ENCODE data around the gene TSHZ2.
"Not testable (repeated sequence)": the region's sequence is repeated elsewhere in the genome, so short reads cannot be mapped to it uniquely, and the experiment has no call there.

Gene TSHZ2

DNA sequence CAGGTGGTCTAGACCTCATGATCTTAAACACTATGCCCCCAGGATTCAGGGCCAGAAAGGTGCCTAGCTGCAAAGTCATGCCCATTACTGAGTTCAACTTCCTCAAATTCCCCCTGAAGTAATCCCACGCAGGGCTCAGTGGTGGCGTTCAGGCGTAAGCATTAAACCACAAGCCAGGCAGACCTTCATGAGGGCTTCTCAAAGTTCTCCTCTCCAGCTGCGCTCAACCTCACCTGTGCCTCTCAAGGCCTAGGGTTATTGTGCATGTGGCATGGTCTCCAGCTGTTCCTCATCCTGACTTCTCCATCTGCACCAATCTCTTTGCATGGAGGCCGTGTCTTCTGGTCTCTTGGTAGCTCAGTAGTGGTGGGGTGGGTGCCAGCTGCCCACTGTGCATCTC, 113.6 kb downstream of the TSHZ2 start:
- DNase-seq (ENCODE audit: low spot score): no peak

DNA sequence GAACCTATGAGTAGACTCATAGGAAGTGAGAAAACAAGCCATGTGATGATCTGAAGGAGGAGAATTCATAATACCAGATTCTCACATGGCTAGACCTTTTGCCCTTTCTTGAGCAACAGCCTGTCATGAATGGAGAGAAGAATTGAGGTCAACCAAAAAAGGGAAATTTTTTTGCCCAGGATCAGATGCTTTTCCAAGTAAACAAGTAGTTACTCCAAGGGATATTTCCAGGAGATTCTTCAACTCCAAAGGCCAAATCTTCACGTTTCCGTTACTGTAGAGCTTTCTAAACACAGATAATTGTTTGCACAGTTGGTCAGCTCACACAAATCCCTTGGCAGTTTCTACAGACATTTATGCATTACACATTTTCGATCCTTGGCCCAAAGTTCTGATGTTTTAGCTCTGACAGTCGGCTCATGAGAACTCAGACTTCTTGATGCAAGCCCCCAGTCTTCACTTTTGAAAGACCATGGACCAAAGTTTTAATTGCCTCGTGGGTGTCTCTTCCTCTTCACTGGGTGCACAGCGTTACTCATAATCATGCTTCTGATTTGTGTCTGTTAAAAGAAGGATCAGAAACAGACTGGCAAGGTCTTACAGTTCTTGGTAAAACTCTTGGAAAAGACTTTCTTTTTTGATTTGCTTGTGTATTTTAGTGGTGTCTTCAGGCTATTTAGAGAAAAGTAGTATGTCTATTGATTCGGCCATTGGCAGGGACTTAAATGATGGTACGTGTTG, 115.0 kb downstream of the TSHZ2 start:
- DNase-seq (ENCODE audit: low spot score): no peak

DNA sequence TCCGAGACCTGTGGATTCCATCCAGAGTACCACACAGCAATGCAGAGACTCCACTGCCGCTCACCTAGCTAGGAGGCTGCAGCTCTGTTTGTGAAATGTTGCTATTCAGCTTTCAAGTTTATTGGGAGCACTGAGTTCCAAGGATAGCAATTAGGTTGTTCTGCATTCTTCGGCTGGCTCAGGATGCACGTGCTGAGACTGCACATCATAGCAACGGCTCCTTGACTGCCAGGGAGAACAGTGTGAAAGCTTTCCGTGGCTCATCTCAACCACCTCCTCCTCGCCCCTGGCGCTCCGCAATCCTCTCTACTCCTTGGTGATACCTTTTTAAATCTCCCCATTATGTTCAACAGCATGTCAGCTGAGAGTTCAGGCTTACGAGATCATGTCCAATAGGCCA, 116.6 kb downstream of the TSHZ2 start:
- no peak for DNase-seq (ENCODE audit: low spot score)

DNA sequence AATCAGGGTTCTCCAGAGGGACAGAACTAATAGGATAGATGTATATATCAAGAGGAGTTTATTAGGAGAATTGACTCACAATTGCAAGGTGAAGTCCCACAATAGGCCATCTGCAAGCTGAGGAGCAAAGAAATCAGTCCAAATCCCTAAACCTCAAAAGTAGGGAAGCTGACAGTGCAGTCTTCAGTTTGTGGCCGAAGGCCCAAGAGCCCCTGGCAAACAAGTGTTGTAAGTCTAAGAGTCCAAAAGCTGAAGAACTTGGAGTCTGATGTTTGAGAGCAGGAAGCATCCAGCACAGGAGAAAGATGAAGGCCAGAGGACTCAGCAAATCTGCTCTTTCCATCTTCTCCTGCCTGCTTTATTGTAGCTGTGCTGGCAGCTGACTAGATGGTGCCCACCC, 117.7 kb downstream of the TSHZ2 start:
- not testable (repeated sequence) for DNase-seq (ENCODE audit: low spot score)

DNA sequence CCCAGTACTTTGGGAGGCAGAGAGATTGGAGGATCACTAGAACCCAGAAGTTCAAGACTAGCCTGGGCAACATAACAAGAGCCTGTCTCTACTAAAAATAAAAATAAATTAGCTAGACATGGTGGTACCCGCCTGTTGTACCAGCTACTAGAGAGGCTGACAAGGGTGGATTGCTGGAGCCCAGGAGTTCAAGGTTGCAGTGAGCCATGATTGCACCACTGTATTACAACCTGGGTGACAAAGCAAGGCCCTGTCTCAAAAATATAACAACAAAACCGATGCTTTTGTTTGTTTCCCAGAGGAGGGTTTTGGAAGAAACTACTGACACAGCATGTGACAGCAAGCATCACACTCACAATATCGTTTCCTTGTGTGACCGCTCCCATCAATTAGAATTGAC, 119.6 kb downstream of the TSHZ2 start:
- DNase-seq (ENCODE audit: low spot score): no peak

DNA sequence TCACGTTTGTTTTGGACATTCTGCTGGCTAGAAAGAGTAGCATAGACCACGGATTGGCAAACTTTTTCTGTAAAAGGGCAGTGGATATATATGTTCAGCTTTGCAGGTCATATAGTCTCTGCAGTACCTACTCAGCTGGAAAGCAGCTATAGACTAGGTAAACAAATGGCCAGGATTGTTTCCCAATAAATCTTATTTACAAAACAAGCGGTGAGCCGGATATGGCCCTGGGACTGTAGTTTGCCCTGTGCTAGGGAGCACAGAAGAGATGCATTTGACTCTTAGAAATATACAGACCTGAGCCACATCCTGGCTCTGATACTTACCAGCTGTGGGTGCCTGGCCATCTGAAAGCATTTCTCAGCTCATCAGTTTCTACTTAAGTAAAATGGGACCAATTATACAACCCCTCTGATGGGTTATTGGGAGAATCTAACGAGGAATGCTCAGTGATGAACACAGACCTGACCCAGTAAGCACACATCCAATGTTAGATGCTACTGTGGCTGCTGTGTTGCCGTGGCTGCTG, 120.7 kb downstream of the TSHZ2 start:
- no peak for DNase-seq (ENCODE audit: low spot score)

DNA sequence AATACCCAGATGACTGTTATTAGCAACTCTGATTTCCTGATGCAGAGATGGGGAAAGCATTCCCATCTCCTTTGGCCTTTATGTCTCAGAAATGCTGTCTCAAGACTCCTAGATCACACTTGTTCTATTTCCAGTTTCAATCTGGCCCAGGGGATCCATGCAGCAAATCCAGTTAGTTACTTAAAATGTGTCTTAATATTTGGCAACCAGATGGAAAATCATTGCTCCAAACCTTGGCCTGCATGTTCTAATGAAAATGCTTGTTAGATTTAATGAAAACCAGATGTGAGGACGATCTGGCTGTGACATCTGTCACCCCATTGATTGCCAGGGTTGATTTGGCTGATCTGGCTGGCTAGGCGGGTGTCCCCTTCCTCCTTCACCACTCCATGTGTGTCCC, 125.2 kb downstream of the TSHZ2 start:
- DNase-seq (ENCODE audit: low spot score): no peak

DNA sequence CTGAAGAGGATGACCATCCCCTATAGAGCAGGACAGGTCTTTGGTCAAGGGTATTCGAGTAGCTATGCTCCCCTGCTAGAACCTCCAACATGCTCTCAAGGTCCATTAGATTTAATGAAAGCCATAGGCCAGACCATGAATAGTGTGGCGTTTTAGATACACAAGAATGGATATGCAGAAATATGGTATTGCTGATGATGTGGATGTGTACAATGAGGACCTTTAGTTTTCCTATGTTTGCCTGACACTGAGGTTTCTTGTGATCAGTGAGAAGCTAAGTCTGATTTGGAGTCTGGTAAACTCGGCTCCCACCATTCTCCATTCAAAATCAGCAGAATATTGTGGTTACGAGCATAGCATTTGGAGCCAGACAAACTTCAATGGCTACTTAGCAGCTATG, 125.6 kb downstream of the TSHZ2 start:
- DNase-seq (ENCODE audit: low spot score): no peak

DNA sequence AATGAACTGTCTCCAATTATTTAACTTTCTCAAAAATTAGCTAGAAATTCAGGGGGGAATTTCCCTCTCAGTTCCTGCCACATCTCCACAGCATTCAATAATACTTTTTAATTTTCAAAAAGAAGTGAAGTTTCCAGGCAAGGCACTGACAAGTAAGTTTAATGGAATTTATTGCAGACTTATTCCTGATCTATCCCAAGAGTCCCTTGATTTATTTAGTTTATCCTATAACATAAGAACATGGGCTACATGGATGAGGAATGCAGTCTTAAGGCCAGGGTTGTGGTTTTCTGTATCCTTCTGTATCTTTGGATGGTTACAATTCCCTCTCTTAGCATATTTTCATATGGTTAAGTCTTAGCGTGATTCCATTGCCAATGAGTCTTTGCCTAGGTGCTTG, 126.5 kb downstream of the TSHZ2 start:
- DNase-seq (ENCODE audit: low spot score): no peak

DNA sequence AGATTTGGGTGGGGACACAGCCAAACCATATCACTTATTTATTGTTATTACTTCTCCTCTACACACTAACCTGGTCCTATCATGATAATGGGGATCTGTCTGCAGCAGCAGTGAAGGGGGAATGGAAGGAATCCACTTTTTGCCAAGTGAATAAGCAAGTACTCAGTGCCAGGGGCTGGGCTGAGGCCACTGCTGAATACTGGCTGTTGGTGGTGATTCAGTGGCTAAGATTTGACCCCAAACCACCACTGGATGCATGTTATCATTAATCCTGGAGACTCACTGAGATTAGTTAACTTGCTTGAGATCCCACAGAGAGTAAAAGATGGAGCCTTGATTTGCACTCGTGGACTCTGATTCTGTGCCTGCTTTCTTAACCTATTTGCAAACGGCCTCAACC, 127.7 kb downstream of the TSHZ2 start:
- no peak for DNase-seq (ENCODE audit: low spot score)

DNA sequence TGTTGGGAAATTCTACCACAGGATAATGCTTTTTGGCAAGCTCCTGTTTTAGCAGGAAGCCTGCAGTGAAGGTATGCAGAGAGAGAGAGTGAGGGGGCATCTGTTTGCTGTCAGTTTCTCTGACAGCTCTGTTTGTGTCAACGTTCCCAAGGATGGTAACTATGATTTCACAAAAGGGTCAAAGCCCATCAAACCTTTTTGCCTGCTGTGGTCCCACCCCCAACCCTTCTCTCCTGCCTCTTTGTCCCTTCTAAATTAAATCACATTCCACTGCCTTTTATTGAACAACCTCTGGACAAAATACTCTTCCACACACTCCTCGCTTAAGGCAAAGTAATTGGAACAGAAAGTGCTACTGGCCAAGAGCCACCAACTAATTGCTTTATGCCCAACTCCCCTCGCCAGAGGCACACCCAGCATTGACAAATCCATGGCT, 128.3 kb downstream of the TSHZ2 start:
- no peak for DNase-seq (ENCODE audit: low spot score)

DNA sequence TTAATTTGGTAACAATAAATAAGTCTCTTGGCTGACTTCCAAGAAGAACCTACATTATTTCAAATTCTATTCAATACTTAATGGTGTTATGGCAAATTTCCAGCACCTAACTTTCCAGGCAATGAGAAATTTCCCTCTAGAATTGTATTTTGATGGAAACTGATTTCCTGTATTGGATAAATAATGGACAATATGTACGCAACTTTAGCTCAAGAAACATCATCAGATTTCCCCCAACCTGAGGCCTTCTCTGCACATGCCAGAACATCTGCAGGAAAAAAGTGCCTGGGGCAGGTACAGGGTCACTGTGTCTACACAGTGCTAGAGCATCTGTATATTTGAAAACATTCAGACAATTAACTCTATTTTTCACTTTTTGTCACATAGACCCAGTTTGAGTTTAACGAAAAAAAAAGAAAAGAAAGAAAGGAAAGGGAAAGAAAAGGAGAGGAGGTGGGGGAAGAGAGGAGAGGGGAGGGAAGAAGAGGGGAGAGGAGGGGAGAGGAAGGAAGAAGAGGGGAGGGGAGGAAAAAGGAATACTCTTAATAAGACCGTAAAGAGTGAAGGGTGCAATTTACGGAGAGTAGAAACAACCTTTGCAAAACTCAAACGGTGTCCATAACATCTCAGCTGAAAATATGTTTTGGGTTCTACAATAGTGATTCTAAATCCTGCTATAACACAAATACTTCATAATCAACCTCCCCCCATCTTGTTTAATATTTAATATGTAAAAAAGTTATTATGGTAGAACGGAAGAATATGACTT, 130.0 kb downstream of the TSHZ2 start:
- no peak for DNase-seq (ENCODE audit: low spot score)

DNA sequence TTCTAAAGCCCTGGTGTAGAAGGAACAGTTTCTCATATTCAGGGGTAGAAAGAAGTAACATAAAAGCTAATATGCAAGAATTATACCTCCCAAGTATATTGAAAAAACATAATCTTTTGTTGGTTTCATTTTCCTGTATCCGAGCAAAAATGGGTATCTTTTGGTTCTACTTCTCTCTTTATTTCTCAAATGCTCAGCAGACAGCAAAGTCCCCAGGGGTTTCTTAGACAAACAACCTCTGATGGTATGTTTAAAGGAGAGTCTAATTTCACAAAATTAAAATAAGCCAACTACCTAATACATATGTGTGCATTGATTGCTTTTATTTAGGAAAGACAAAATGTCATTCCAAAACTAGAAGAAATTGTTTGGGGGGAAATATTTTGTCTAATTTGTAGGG, 131.0 kb downstream of the TSHZ2 start:
- no peak for DNase-seq (ENCODE audit: low spot score)

DNA sequence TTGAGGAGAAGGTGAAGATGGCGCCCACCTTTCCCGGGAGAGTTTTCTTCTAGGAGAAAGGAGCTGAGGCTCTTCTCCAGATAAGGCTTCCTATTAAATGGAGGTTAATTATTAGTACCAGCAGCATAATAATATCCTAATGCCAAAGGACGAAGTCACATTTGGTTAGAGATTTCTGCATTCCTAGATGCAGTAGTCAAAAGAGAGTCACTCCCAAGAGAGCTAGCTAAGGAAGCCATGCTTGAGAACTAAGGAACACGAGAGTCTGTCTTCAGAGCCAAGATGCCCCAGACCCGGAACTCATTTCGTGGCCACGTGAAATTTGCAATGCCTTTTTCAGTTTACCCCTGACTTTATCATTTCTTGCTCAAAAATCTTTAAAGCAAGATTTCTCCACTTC, 132.7 kb downstream of the TSHZ2 start:
- no peak for DNase-seq (ENCODE audit: low spot score)

DNA sequence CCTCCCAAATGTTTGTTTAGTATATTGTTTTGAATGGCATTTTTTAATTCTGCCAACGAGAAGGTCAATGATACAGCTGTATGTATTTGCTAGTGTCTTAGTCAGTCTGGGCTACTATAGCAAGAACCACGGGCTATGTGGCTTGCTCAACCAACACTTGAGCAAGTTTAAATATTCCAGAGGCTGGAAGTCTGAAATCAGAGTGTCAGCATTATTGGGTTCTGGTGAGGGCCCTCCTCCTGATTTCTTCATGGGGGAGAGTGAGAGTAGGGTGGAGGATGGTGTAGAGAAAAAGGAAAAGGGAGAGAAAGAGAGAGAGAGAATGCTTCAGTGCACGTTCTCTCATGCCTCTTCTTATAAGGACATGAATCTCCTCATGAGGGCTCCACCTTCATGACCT, 144.6 kb downstream of the TSHZ2 start:
- no peak for DNase-seq (ENCODE audit: low spot score)

DNA sequence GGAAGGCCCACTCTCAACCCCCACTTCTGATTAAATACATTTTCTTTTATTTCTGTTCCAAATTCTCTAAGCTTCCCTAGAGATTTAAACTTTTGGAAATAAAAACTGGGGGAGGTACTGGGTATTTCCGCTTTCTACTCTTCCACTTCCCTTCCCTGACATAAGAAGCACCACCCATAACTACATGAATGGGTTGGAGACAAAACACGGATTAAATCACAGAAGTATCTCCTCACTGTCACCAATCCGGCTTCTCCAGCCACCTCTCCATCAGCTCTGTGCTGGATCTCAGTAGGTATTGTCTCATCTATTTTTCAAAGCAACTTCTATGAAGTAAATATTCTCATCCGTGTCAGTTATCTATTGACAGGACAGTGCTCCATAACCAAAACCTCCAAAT, 150.7 kb downstream of the TSHZ2 start:
- no peak for DNase-seq (ENCODE audit: low spot score)

DNA sequence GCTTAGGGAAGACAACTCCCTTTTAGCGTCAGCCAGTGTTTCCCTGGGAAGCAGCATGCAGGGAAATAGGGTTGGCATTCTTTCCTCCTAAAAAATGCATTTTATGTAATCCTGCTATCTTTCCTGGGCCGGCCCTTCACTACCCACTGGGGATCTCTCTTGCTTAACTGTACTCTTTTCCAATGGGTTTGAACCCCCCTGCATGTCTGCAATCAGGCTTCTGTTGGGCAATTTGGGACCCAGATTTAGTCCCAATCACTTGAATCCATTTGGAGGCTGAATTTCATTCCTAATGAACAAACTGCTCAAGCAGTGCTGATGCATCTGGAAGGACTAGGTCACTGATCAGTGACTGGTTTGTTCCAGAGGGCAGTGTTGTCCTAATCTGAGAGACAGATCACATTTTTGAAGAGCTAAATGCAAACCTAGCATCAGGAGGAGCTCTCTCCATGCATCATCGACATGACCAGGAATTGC, 152.0 kb downstream of the TSHZ2 start:
- DNase-seq (ENCODE audit: low spot score): no peak

DNA sequence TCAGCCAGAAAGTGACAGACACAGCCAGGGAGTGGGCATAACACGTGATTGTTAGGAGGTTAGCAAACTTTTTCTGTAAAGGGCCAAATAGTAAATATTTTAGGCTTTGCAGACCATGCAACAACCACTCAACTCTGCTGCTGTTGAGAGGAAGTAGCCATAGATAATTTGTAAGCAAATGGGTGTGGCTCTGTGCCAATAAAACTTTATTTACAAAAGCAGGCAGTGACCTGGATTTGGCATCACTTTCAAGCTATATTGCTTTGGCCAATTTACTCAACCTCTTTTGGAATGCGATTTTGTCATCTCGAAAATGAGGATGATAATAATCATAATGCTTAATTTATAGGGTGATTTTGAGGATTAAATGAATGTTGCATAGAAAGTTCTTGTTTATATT, 152.6 kb downstream of the TSHZ2 start:
- DNase-seq (ENCODE audit: low spot score): no peak

DNA sequence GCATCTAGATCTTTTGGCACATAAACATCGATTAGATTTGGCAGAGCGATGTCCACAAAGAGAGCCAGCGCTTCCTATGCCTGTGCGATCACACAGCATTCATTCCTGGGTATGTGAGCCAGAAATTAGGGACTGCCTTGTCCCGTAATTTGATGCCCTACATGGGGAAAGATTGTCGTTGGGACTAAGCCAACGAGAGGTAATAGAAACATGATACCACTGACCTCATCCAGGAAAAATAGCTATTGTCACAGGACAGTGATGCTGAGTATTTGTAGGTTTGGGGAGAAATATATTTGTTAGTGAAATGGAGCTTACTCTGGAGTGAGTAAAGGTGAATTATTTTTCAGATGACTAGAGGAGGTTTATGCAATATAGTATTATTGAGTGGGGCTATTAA, 154.0 kb downstream of the TSHZ2 start:
- no peak for DNase-seq (ENCODE audit: low spot score)

DNA sequence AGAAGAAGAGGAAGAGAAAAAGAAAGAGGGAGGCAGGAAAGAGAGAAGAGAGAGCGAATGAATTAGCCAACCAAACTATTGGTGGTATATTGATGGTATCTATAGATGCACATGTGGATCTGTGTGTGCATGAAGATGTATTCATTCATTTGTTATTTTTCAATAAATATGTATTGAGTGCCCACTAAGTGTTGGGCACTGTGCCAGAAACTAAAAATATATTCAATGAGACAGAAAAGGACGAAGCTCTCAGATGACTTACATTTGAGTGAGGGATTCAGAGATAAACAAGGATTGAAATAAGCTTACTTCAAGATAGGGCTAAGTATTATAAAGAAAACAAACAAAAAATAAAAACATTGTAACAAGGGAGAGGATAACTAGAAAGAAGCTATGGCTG, 154.9 kb downstream of the TSHZ2 start:
- DNase-seq (ENCODE audit: low spot score): no peak

DNA sequence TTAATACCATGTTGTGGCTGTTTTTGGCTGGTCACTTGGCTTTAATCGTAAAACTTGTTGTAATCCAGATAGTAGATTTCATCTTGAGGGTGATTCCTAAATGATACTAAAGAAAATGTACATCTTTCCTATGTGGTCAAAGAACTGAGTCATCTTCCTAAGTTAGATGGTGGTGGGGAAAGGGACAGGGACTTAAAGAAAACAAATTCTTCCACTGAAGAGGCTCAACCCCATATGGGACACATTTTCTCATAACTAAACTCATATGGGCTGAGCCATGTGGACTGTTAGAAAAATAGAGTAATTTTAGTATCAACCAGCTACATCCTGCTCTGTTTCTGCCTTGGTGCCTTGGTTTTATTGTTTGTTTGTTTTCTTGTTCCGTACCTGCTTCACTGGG, 155.8 kb downstream of the TSHZ2 start:
- DNase-seq (ENCODE audit: low spot score): no peak

DNA sequence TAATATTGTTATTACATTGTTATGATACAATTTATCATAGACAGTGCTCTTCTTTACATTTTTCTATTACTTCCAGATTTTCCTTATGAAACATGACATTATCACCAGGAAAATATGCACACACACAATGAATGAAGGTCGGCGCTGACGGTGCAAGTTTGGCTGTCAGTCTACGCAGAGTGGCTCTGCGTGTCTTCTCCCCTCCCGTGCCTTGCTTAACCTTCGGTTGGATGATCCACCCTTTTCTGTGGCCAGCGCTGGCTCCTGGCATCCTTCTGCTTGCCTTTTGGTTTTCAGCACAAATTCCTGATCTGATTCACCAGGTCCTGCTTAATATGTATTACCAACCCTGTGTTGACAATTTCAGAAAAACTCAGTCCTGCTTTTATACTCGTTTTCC, 157.4 kb downstream of the TSHZ2 start:
- DNase-seq (ENCODE audit: low spot score): no peak

DNA sequence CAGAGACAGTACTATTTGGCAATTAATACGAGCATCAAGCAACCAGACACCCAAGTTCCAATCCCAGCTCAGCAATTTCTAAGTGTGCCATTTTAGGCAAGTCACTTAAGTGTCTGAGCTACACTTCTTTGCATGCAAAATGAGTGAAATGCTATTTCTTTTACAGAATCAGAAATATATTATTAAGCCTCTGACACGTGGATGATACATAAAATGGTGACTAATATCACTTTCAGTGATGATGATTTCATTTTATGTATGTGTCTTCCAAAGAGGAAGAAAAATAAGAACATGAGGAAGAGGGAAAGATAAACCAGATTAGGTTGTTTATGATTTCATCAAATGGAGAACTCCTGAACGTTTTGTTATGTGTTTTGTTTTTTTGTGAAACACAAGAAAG, 158.6 kb downstream of the TSHZ2 start:
- DNase-seq (ENCODE audit: low spot score): no peak

Data from activated CD4-positive, alpha-beta T cell treated with anti-CD3 and anti-CD28 coated beads, Interleukin-2, Interleukin-4, amounts not matched to agents 100 ng/mL and 50 ng/mL, durations not matched to agents 16 hours and 8 hours (primary cell).